Esophagus squamous epithelium (tissue), 5 donors: ENCODE measurements around the gene OR52D1. TPM values are rescaled to one million over a fixed set of nuclear protein-coding genes. Genes with fewer than 3 reads are reported as not detected.

Source experiments
- DNase-seq: peaks from one replicate; lab custom pipeline; 2025; lab: John Stamatoyannopoulos, UW
- H3K27ac ChIP-seq, 4 donors: fragments of 200-600 bp; sonication (generic); one replicate each; pipeline ENCODE4 v1.5.1; 2016 to 2019; ENCODE audit warnings: mild to moderate bottlenecking in 1 of 4
- H3K27me3 ChIP-seq, 4 donors: fragments of 200-600 bp; sonication (generic); 1 replicate in 3 of 4; 2 replicates in 1 of 4; pipeline versions ENCODE4 v1.5.1 to v1.6.0; 2017 to 2021; ENCODE audit warnings: antibody characterized with exemption in 1 of 4
- H3K36me3 ChIP-seq, 3 donors: fragments of 200-600 bp; sonication (generic); one replicate each; pipeline ENCODE4 v1.5.1; 2016 to 2019
- H3K4me1 ChIP-seq, 3 donors: fragments of 200-600 bp; sonication (generic); one replicate each; pipeline ENCODE4 v1.5.1; 2017 to 2019
- H3K4me3 ChIP-seq, 4 donors: fragments of 200-600 bp; sonication (generic); 1 replicate in 3 of 4; 2 replicates in 1 of 4; pipeline ENCODE4 v1.5.1; 2016 to 2019; ENCODE audit warnings: mild to moderate bottlenecking in 2 of 4, moderate library complexity in 1 of 4
- H3K9me3 ChIP-seq, 3 donors: fragments of 200-600 bp; sonication (generic); one replicate each; pipeline ENCODE4 v1.5.1; 2016 to 2019
- CTCF ChIP-seq, 6 experiments: fragments of 450-650 bp in 4 of 6; fragments of 200-600 bp in 2 of 6; sonication (generic) in 2 of 6; IDR thresholded peaks; one replicate each; pipeline ENCODE4 v1.5.1; 2016 to 2019; ENCODE audit warnings: antibody characterized with exemption in 6 of 6, mild to moderate bottlenecking in 4 of 6, moderate library complexity in 4 of 6
- POLR2A ChIP-seq, 4 donors: fragments of 450-650 bp; IDR thresholded peaks; one replicate each; pipeline ENCODE4 v1.6.1; 2017; ENCODE audit warnings: antibody characterized with exemption in 4 of 4, mild to moderate bottlenecking in 4 of 4, moderate library complexity in 3 of 4
- WGBS, 2 donors: methylation state at CpG; one replicate each; pipeline ENCODE4 v1.1.5; 2018; 5-methylcytosine and 5-hydroxymethylcytosine counted together
- intact Hi-C: fragments of 100-400 bp; cut with DNase I; formaldehyde crosslinking; loops from one replicate; pipeline ENCODE4 v1.15.0; 2022
- total RNA-seq, 4 donors: library from RNA; depleted of rRNA; stranded (reverse); fragments of >200 nt; gene quantifications; one replicate each; pipeline ENCODE4 v1.1.0, GENCODE V29; 2016
- donor health status: DM: yes; HTN: yes; CAD: no.

The OR52D1 gene
- total RNA-seq, 4 donors from 2014 or later, result not detected

DNA sequence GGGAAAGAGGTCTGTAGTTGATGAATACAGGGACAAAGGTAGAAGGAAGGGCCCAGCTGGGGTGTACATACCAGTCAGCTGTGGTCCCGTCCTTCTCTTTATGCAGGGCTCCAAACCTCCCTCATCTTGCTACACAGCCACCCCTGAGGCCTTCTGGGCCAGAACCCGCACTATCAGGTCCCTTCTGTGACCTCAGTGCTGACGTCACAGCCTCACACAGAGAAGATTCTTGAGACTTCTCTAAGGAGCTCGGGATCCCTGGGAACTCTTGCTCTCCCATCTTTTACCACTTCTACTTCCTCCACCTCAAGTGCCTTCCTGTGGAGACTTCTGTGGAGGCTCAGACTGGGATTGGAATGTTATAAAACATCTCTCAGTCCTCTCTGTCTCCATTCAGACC lies 21.3 kb downstream of the OR52D1 start, which contains the start of gene UBQLN3:
Gene UBQLN3, minus strand, starts transcription at position 155 of the 400 bp plus-strand sequence. CDS start 399 bp downstream, outside the sequence.
- Histone ChIP-seq H3K27me3 (no peaks in the 10 kb centered on the region), H3K36me3 (no peaks in the 10 kb centered on the region), H3K27ac (no peak within 1 kb of the TSS), H3K4me1 (no peaks in the 10 kb centered on the region), H3K9me3 (no peaks in the 10 kb centered on the region), H3K4me3 (no peak within 1 kb of the TSS)
- TF ChIP-seq POLR2A (IDR thresholded peaks at IDR 0.05), result no peak
- no peak for TF ChIP-seq CTCF (IDR thresholded peaks at IDR 0.05)
- intact Hi-C loops, result no loop called here
- DNase-seq, result no peak
- WGBS, 2 donors, result 65 to 78% methylated on average over 4 of the region's 4 CpGs

DNA sequence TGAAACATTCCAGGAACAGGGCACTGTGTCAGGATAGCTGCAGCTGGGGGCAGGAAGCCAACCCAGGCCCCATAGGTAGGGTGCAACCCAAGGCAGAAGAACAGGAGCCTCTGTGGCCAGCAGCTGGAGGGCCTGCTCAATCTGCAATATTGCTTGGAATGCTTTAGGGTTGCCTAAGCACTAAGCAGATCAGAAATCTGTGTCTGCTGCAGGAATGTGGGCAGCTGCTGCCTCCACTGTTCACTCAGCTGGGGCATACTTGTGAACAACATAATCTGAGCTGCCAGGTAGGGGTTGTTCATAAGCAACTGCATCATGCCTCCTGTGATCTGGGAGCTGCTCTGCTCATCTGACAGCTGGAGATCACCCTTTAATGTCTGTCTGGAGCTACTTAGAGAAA lies 26.4 kb downstream of the OR52D1 start:
- H3K9me3 ChIP-seq, result no peaks in the 10 kb centered on the region
- no peaks in the 10 kb centered on the region for H3K27me3 ChIP-seq
- no peak for DNase-seq
- intact Hi-C loops, result no loop called here
- no peak overlapping the region for H3K4me3 ChIP-seq
- no peaks in the 10 kb centered on the region for H3K36me3 ChIP-seq
- H3K4me1 ChIP-seq, result no peaks in the 10 kb centered on the region
- H3K27ac ChIP-seq, result no peak overlapping the region
- no peak for TF ChIP-seq CTCF (IDR thresholded peaks at IDR 0.05)
- no peak for TF ChIP-seq POLR2A (IDR thresholded peaks at IDR 0.05)

GRCh38 chr11:5516599-5516998 lies 28.1 kb downstream of the OR52D1 start, which contains the start of gene UBQLNL:
Gene UBQLNL, minus strand, starts transcription at chr11:5516699. Its CDS starts 258 bp downstream, at chr11:5516441.
- Histone ChIP-seq H3K9me3 (no peaks in the 10 kb centered on the region), H3K27ac (no peak within 1 kb of the TSS), H3K4me3 (no peak within 1 kb of the TSS), H3K36me3 (no peaks in the 10 kb centered on the region), H3K4me1 (no peaks in the 10 kb centered on the region), H3K27me3 (no peaks in the 10 kb centered on the region)
- intact Hi-C loops, result no loop called here
- WGBS, 2 donors, result 69 to 96% methylated on average over 2 of the region's 2 CpGs
- no peak for TF ChIP-seq POLR2A (IDR thresholded peaks at IDR 0.05)
- no peak for DNase-seq

DNA sequence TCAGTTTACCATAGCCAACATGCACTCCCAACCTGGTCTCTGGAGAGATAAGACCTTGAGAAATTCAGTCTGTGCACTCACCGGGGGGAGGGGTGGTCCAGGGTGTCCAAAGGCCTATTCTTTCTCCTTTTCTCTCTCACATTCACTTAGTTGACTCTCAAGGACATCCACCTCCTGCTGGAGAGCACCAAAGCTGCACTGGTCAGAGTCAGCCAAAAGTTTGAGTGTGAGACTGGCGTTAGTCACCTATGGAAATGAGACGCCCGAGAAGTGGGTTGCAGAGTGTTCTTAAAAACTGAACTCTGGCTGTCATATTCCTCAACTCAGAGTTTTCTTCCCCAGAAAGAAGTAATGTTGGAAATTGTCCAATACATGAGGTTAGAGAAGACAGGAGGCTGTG lies 33.1 kb downstream of the OR52D1 start:
- Histone ChIP-seq H3K4me3 (no peak overlapping the region), H3K27me3 (no peaks in the 10 kb centered on the region), H3K9me3 (no peaks in the 10 kb centered on the region), H3K27ac (no peak overlapping the region), H3K4me1 (no peaks in the 10 kb centered on the region), H3K36me3 (no peaks in the 10 kb centered on the region)
- TF ChIP-seq POLR2A (IDR thresholded peaks at IDR 0.05) (no peak), CTCF (IDR thresholded peaks at IDR 0.05) (no peak)
- WGBS, 2 donors, result 94 to 95% methylated on average over 4 of the region's 4 CpGs
- no peak for DNase-seq
- intact Hi-C loops, result no loop called here

DNA sequence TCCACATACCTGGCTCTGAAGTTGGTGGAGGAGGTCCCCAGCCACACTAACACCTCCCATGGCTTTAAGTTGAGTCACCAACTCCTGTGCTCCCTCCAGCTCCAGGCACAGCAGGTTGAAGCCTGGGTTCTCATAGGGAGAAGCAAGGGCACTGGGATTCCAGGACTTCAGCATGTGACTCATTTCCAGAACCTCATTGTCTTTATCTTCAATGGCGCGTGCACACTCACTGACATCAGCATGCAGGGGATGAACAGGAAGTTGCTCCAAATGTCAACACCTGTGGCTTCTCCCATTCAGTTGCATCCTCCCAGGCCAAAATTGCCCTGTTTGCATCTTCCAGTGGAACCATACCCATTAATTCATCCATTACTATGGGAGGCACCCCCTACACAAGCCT lies 33.8 kb downstream of the OR52D1 start:
- 78 to 95% methylated on average over 2 of the region's 2 CpGs for WGBS, 2 donors
- Histone ChIP-seq H3K27ac (no peak overlapping the region), H3K36me3 (no peaks in the 10 kb centered on the region), H3K27me3 (no peaks in the 10 kb centered on the region), H3K4me3 (no peak overlapping the region), H3K9me3 (no peaks in the 10 kb centered on the region), H3K4me1 (no peaks in the 10 kb centered on the region)
- DNase-seq, result no peak
- TF ChIP-seq CTCF (IDR thresholded peaks at IDR 0.05) (no peak), POLR2A (IDR thresholded peaks at IDR 0.05) (no peak)
- intact Hi-C loops, result no loop called here

- TF ChIP-seq CTCF (IDR thresholded peaks at IDR 0.05) (no peak), POLR2A (IDR thresholded peaks at IDR 0.05) (no peak)
- Histone ChIP-seq H3K27ac (no peak overlapping the region), H3K4me1 (no peaks in the 10 kb centered on the region), H3K27me3 (no peaks in the 10 kb centered on the region), H3K4me3 (no peak overlapping the region), H3K9me3 (no peaks in the 10 kb centered on the region), H3K36me3 (no peaks in the 10 kb centered on the region)
- 48 to 50% methylated on average over 2 of the region's 3 CpGs for WGBS, 2 donors
- DNase-seq, result no peak
- intact Hi-C loops, result no loop called here
Measured at GRCh38 chr11:5524756-5525155, 36.3 kb downstream of the OR52D1 start.
